ENCODE results near the gene CLBA1.

The CLBA1 gene

DNA sequence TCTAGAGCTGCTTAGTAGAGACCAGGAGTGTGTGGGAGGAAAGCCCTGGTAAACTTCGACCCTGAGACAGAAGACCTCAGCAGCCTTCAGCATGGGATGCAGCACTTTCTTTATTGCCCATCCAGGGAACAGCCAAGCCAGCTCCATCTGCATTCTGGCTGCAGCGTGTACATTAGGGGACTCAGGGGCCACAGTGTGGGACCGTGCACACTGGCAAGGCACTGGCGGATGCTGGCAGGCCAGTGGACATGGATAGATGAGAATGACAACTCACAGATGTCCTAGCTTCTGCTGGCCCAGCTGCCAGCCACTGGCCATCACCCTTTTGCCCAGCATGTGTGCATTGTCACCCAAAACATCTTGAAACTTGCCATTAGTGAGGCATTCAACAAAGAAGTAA, 48.4 kb upstream of the CLBA1 start:
- H3K4me3 ChIP-seq (ENCODE audit: low read length): no peak overlapping the region
- no peak overlapping the region for H3K4me2 ChIP-seq (ENCODE audit: low read length)
- no peaks in the 10 kb centered on the region for H3K36me3 ChIP-seq (ENCODE audit: control insufficient read depth, low read length)
- no peaks in the 10 kb centered on the region; the same call in 1 of the 2 replicates for H4K20me1 ChIP-seq (ENCODE audit: control insufficient read depth, insufficient read depth, low read depth, low read length)
- H3K79me2 ChIP-seq (ENCODE audit: control insufficient read depth, low read length): no peaks in the 10 kb centered on the region
- H3K9me2 ChIP-seq (replicated peaks; ENCODE audit: control insufficient read depth, low read length): no peaks in the 10 kb centered on the region
- no peak overlapping the region for H3K27ac ChIP-seq (ENCODE audit: low read depth, low read length)
- H3K4me1 ChIP-seq (ENCODE audit: control insufficient read depth, low read length): peaks cover 7% of the 10 kb centered on the region; the same call in 1 of the 2 replicates
- peaks cover 38% of the 10 kb centered on the region for H3K27me3 ChIP-seq (ENCODE audit: control insufficient read depth, low read length)
- no peaks in the 10 kb centered on the region for H3F3A ChIP-seq (ENCODE audit: control insufficient read depth, insufficient read depth)
- no peak for TF ChIP-seq EZH2phosphoT487 (IDR thresholded peaks at IDR 0.05; ENCODE audit: borderline replicate concordance, low read length)
- TF ChIP-seq, protein P1, sequence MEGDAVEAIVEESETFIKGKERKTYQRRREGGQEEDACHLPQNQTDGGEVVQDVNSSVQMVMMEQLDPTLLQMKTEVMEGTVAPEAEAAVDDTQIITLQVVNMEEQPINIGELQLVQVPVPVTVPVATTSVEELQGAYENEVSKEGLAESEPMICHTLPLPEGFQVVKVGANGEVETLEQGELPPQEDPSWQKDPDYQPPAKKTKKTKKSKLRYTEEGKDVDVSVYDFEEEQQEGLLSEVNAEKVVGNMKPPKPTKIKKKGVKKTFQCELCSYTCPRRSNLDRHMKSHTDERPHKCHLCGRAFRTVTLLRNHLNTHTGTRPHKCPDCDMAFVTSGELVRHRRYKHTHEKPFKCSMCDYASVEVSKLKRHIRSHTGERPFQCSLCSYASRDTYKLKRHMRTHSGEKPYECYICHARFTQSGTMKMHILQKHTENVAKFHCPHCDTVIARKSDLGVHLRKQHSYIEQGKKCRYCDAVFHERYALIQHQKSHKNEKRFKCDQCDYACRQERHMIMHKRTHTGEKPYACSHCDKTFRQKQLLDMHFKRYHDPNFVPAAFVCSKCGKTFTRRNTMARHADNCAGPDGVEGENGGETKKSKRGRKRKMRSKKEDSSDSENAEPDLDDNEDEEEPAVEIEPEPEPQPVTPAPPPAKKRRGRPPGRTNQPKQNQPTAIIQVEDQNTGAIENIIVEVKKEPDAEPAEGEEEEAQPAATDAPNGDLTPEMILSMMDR (IDR thresholded peaks at IDR 0.05; ENCODE audit: low read depth, low read length, poor library complexity, severe bottlenecking): no peak
- no peaks in the 10 kb centered on the region for H3K9me3 ChIP-seq (ENCODE audit: control insufficient read depth, insufficient read depth, low read length)

DNA sequence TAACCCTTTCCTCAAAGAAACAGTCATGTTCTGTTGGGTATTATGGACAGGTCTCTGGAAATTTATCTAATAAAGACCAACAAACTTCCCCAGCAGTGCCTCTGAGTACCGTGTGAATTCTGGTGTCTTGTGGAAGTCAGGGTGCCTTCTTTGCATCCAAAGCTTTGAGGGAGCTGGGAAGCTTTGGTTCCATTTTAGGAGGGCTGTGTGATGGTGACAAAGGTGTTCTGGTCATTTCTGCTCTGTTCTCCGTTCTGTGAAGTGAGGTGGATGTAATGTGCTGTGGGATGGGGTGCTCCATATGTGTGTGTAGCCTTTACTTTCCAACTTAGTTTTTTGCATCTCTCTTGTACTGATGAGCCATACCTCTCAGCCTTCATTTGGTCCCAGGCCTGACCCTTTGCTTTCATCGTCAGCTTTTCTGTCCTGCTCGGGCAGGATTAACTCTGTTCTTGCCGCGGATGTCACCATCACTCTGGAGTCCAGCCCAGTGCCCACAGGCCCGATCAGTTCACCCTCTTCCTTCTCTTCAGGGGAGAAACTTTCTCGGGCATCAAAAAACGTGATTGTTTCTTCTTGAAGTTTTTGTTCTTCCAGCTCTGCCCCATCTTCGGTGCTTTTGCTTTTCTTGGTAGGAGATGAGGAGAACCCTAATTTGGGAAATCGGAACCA, 47.8 kb upstream of the CLBA1 start:
- H3K4me1 ChIP-seq (ENCODE audit: control insufficient read depth, low read length): peaks cover 7% of the 10 kb centered on the region; the same call in 1 of the 2 replicates
- H3F3A ChIP-seq (ENCODE audit: control insufficient read depth, insufficient read depth): no peaks in the 10 kb centered on the region
- H4K20me1 ChIP-seq (ENCODE audit: control insufficient read depth, insufficient read depth, low read depth, low read length): no peaks in the 10 kb centered on the region; the same call in 1 of the 2 replicates
- H3K9me3 ChIP-seq (ENCODE audit: control insufficient read depth, insufficient read depth, low read length): no peaks in the 10 kb centered on the region
- no peaks in the 10 kb centered on the region for H3K79me2 ChIP-seq (ENCODE audit: control insufficient read depth, low read length)
- H3K4me3 ChIP-seq (ENCODE audit: low read length): no peak overlapping the region
- H3K27ac ChIP-seq (ENCODE audit: low read depth, low read length): no peak overlapping the region
- no peaks in the 10 kb centered on the region for H3K36me3 ChIP-seq (ENCODE audit: control insufficient read depth, low read length)
- TF ChIP-seq, protein P1 (IDR thresholded peaks at IDR 0.05; ENCODE audit: low read depth, low read length, poor library complexity, severe bottlenecking): no peak
- peaks cover 38% of the 10 kb centered on the region for H3K27me3 ChIP-seq (ENCODE audit: control insufficient read depth, low read length)
- H3K4me2 ChIP-seq (ENCODE audit: low read length): no peak overlapping the region
- no peaks in the 10 kb centered on the region for H3K9me2 ChIP-seq (replicated peaks; ENCODE audit: control insufficient read depth, low read length)

DNA sequence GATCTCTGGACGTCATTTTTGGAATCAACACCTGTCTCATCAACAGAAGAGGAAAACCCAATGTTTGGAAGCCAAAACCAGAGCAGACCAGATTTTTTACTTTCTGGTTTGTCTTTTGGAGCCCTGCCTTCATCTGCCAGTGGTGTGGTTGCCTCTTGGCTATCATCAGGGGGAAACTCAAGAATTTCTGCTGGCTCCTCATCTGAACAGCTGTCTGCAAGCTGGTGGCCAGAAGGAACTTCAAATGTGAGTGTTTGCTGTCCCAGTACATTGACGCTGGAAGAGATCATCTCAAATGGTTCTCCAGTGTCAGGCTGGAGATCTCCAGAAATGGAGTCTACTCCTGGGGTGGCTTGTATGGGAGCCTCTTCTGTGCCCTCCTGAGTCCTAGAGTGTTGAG, 47.2 kb upstream of the CLBA1 start:
- Histone ChIP-seq H3K9me2 (replicated peaks; ENCODE audit: control insufficient read depth, low read length) (no peaks in the 10 kb centered on the region), H4K20me1 (ENCODE audit: control insufficient read depth, insufficient read depth, low read depth, low read length) (no peaks in the 10 kb centered on the region; the same call in 1 of the 2 replicates), H3K4me1 (ENCODE audit: control insufficient read depth, low read length) (peaks cover 3% of the 10 kb centered on the region; the same call in 1 of the 2 replicates), H3K4me3 (ENCODE audit: low read length) (no peak overlapping the region), H3K36me3 (ENCODE audit: control insufficient read depth, low read length) (no peaks in the 10 kb centered on the region), H3K79me2 (ENCODE audit: control insufficient read depth, low read length) (no peaks in the 10 kb centered on the region), H3F3A (ENCODE audit: control insufficient read depth, insufficient read depth) (no peaks in the 10 kb centered on the region), H3K27ac (ENCODE audit: low read depth, low read length) (no peak overlapping the region), H3K9me3 (ENCODE audit: control insufficient read depth, insufficient read depth, low read length) (no peaks in the 10 kb centered on the region), H3K4me2 (ENCODE audit: low read length) (no peak overlapping the region), H3K27me3 (ENCODE audit: control insufficient read depth, low read length) (peaks cover 38% of the 10 kb centered on the region)
- TF ChIP-seq, protein P1 (IDR thresholded peaks at IDR 0.05; ENCODE audit: low read depth, low read length, poor library complexity, severe bottlenecking): no peak
- TF ChIP-seq EZH2phosphoT487 (IDR thresholded peaks at IDR 0.05; ENCODE audit: borderline replicate concordance, low read length): no peak; the same call in 1 of the 2 replicates

Data from DOHH2 (cell line).